ENCODE measurements around the gene TMEM131.
"Not testable (repeated sequence)": the region's sequence is repeated elsewhere in the genome, so short reads cannot be mapped to it uniquely, and the experiment has no call there.

DNA sequence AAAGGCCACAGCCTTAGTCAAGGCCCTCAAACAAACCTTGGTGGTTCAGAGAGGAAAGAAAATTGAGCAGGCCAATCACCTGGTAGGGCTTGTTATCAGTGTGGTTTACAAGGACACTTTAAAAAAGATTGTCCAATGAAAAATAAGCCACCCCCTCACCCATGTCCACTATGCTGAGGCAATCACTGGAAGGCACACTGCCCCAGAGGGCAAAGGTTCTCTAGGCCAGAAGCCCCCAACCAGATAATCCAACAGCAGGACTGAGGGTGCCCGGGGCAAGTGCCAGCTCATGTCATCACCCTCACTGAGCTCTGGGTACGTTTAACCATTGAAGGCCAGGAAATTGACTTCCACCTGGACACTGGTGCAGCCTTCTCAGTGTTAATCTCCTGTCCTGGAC, 171.7 kb downstream of the TMEM131 start:
- not testable (repeated sequence) for TF ChIP-seq GABPA (IDR thresholded peaks at IDR 0.05; ENCODE audit: low read depth); RAD21 (IDR thresholded peaks at IDR 0.05; ENCODE audit: insufficient read depth, low read depth, low read length); CEBPB (IDR thresholded peaks at IDR 0.05; ENCODE audit: borderline replicate concordance in 1 of 2, low read depth in 2 of 2, low read length in 2 of 2); CHD2 (IDR thresholded peaks at IDR 0.05; ENCODE audit: borderline replicate concordance, low read depth, low read length); JUNB (IDR thresholded peaks at IDR 0.05)
- TF ChIP-seq, protein P1, sequence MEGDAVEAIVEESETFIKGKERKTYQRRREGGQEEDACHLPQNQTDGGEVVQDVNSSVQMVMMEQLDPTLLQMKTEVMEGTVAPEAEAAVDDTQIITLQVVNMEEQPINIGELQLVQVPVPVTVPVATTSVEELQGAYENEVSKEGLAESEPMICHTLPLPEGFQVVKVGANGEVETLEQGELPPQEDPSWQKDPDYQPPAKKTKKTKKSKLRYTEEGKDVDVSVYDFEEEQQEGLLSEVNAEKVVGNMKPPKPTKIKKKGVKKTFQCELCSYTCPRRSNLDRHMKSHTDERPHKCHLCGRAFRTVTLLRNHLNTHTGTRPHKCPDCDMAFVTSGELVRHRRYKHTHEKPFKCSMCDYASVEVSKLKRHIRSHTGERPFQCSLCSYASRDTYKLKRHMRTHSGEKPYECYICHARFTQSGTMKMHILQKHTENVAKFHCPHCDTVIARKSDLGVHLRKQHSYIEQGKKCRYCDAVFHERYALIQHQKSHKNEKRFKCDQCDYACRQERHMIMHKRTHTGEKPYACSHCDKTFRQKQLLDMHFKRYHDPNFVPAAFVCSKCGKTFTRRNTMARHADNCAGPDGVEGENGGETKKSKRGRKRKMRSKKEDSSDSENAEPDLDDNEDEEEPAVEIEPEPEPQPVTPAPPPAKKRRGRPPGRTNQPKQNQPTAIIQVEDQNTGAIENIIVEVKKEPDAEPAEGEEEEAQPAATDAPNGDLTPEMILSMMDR (IDR thresholded peaks at IDR 0.05 in 2 of 3, conservative IDR thresholded peaks at IDR 0.05 in 1 of 3; ENCODE audit: control insufficient read depth in 2 of 3, extremely low read depth in 1 of 3, insufficient read depth in 1 of 3, low read depth in 3 of 3, low read length in 3 of 3), result not testable (repeated sequence)
- TF ChIP-seq, protein P2, sequence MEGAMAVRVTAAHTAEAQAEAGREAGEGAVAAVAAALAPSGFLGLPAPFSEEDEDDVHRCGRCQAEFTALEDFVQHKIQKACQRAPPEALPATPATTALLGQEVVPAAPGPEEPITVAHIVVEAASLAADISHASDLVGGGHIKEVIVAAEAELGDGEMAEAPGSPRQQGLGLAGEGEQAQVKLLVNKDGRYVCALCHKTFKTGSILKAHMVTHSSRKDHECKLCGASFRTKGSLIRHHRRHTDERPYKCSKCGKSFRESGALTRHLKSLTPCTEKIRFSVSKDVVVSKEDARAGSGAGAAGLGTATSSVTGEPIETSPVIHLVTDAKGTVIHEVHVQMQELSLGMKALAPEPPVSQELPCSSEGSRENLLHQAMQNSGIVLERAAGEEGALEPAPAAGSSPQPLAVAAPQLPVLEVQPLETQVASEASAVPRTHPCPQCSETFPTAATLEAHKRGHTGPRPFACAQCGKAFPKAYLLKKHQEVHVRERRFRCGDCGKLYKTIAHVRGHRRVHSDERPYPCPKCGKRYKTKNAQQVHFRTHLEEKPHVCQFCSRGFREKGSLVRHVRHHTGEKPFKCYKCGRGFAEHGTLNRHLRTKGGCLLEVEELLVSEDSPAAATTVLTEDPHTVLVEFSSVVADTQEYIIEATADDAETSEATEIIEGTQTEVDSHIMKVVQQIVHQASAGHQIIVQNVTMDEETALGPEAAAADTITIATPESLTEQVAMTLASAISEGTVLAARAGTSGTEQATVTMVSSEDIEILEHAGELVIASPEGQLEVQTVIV (IDR thresholded peaks at IDR 0.05; ENCODE audit: borderline replicate concordance, partially characterized antibody), result not testable (repeated sequence)

Measured in GM12878 (cell line).